Osteocyte (in vitro differentiated cells): ENCODE data around the gene FIGLA. TPM values are rescaled to one million over a fixed set of nuclear protein-coding genes. Genes with fewer than 3 reads are reported as not detected.

Source experiments
- DNase-seq: peaks from one replicate; pipeline ENCODE4 v3.0.0; 2021; ENCODE audit warnings: mixed read lengths; ENCODE audit not compliant: unreplicated experiment; ENCODE audit errors: extremely low spot score
- H3K27ac Mint-ChIP-seq: one replicate; pipeline ENCODE4 v1.8.0; 2021; ENCODE audit warnings: mild to moderate bottlenecking, mixed read lengths; ENCODE audit not compliant: unreplicated experiment
- H3K27me3 Mint-ChIP-seq: one replicate; pipeline ENCODE4 v1.8.0; 2021; ENCODE audit warnings: mixed read lengths; ENCODE audit not compliant: unreplicated experiment
- H3K36me3 Mint-ChIP-seq: one replicate; pipeline ENCODE4 v1.8.0; 2021; ENCODE audit warnings: mixed read lengths; ENCODE audit not compliant: unreplicated experiment
- H3K4me1 Mint-ChIP-seq: one replicate; pipeline ENCODE4 v1.8.0; 2021; ENCODE audit warnings: mixed read lengths; ENCODE audit not compliant: unreplicated experiment
- H3K4me3 Mint-ChIP-seq: one replicate; pipeline ENCODE4 v1.8.0; 2021; ENCODE audit warnings: mild to moderate bottlenecking, moderate library complexity, mixed read lengths; ENCODE audit not compliant: unreplicated experiment
- H3K9me3 Mint-ChIP-seq: one replicate; pipeline ENCODE4 v1.8.0; 2021; ENCODE audit warnings: mixed read lengths; ENCODE audit not compliant: unreplicated experiment
- total RNA-seq: library from RNA; stranded (reverse); gene quantifications from 2 replicates; pipeline ENCODE4 v1.2.1, GENCODE V29; 2021
- TF ChIP-seq, protein P1 (sequence below): fragments of 200-600 bp; sonication (generic); IDR thresholded peaks from 2 replicates; pipeline ENCODE4 v1.5.0; 2021; ENCODE audit warnings: antibody characterized with exemption, mild to moderate bottlenecking, moderate library complexity

FIGLA gene
- total RNA-seq, 1 donor from 2014 or later, result not detected

DNA sequence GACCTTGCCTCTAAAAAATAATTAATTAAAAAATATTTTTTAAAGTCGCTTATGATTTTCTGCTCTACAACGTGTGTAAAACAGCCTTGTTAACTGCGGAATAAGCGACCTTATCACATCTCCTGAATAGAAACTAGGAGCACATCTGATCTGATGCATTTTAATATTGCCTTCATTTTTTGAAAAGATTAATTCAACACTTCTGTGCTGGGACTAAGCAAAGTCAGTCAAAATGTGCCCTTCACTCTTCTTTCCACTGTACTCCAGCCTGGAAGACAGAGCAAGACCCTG lies 17.3 kb upstream of the FIGLA start:
- DNase-seq, result no peak
- Mint-ChIP-seq H3K27me3 (peaks cover 13% of the 10 kb centered on the region), H3K27ac (no peak overlapping the region), H3K36me3 (no peaks in the 10 kb centered on the region), H3K9me3 (no peaks in the 10 kb centered on the region), H3K4me1 (no peaks in the 10 kb centered on the region), H3K4me3 (no peak overlapping the region)
- TF ChIP-seq, protein P1, sequence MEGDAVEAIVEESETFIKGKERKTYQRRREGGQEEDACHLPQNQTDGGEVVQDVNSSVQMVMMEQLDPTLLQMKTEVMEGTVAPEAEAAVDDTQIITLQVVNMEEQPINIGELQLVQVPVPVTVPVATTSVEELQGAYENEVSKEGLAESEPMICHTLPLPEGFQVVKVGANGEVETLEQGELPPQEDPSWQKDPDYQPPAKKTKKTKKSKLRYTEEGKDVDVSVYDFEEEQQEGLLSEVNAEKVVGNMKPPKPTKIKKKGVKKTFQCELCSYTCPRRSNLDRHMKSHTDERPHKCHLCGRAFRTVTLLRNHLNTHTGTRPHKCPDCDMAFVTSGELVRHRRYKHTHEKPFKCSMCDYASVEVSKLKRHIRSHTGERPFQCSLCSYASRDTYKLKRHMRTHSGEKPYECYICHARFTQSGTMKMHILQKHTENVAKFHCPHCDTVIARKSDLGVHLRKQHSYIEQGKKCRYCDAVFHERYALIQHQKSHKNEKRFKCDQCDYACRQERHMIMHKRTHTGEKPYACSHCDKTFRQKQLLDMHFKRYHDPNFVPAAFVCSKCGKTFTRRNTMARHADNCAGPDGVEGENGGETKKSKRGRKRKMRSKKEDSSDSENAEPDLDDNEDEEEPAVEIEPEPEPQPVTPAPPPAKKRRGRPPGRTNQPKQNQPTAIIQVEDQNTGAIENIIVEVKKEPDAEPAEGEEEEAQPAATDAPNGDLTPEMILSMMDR, result no peak

- no peaks in the 10 kb centered on the region for H3K9me3 Mint-ChIP-seq
- TF ChIP-seq, protein P1, result no peak
Observed at GRCh38 chr2:70807102-70807827, 16.8 kb upstream of the FIGLA start.

DNA sequence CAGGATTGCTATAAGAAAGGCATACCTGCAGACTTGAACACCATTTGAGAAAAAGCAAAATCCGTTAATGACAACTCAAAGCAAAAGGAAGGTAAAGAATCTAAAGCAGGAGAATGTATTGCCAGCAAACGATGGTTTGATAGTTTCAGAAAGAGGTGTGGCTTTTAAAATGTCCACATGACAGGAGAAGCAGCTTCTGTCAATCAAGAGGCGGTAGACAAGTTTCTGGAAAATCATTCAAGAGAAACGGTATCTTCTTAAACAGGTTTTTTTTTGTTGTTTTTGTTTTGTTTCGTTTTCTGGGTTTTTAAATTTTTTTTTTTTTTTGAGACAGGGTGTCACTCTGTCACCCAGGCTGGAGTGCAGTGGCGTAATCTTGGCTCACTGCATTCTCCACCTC lies 16.2 kb upstream of the FIGLA start:
- H3K4me3 Mint-ChIP-seq, result no peak overlapping the region
- no peak for DNase-seq
- TF ChIP-seq, protein P1, result no peak
- H3K36me3 Mint-ChIP-seq, result no peaks in the 10 kb centered on the region
- no peak overlapping the region for H3K27ac Mint-ChIP-seq
- no peaks in the 10 kb centered on the region for H3K4me1 Mint-ChIP-seq
- no peaks in the 10 kb centered on the region for H3K9me3 Mint-ChIP-seq
- peaks cover 13% of the 10 kb centered on the region for H3K27me3 Mint-ChIP-seq

More at GRCh38 chr2:70807102-70807827, 16.8 kb upstream of the FIGLA start:
- no peak overlapping the region for H3K27ac Mint-ChIP-seq
- H3K4me1 Mint-ChIP-seq, result no peaks in the 10 kb centered on the region
- H3K4me3 Mint-ChIP-seq, result no peak overlapping the region
- H3K36me3 Mint-ChIP-seq, result no peaks in the 10 kb centered on the region
- DNase-seq, result no peak
- peaks cover 13% of the 10 kb centered on the region for H3K27me3 Mint-ChIP-seq

GRCh38 chr2:70806013-70806412 lies 15.6 kb upstream of the FIGLA start:
- Mint-ChIP-seq H3K36me3 (no peaks in the 10 kb centered on the region), H3K27ac (no peak overlapping the region), H3K4me1 (no peaks in the 10 kb centered on the region), H3K9me3 (no peaks in the 10 kb centered on the region), H3K4me3 (no peak overlapping the region), H3K27me3 (peaks cover 13% of the 10 kb centered on the region)
- DNase-seq, result no peak
- TF ChIP-seq, protein P1, result no peak

GRCh38 chr2:70801607-70802263 lies 11.3 kb upstream of the FIGLA start:
- Mint-ChIP-seq H3K4me1 (no peaks in the 10 kb centered on the region), H3K27ac (no peak overlapping the region), H3K4me3 (no peak overlapping the region), H3K9me3 (peaks cover 4% of the 10 kb centered on the region), H3K27me3 (peaks cover 18% of the 10 kb centered on the region), H3K36me3 (no peaks in the 10 kb centered on the region)
- no peak for DNase-seq
- TF ChIP-seq, protein P1, result no peak
